ENCODE data around the gene UNC5A.

UNC5A gene

GRCh38 chr5:176853151-176853778 is 42.9 kb downstream of the UNC5A start:
- no peak for TF ChIP-seq ZFX (IDR thresholded peaks at IDR 0.05)
- TF ChIP-seq, protein P1, sequence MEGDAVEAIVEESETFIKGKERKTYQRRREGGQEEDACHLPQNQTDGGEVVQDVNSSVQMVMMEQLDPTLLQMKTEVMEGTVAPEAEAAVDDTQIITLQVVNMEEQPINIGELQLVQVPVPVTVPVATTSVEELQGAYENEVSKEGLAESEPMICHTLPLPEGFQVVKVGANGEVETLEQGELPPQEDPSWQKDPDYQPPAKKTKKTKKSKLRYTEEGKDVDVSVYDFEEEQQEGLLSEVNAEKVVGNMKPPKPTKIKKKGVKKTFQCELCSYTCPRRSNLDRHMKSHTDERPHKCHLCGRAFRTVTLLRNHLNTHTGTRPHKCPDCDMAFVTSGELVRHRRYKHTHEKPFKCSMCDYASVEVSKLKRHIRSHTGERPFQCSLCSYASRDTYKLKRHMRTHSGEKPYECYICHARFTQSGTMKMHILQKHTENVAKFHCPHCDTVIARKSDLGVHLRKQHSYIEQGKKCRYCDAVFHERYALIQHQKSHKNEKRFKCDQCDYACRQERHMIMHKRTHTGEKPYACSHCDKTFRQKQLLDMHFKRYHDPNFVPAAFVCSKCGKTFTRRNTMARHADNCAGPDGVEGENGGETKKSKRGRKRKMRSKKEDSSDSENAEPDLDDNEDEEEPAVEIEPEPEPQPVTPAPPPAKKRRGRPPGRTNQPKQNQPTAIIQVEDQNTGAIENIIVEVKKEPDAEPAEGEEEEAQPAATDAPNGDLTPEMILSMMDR (conservative IDR thresholded peaks at IDR 0.05) = no peak
- H3K27ac ChIP-seq = no peak overlapping the region

DNA sequence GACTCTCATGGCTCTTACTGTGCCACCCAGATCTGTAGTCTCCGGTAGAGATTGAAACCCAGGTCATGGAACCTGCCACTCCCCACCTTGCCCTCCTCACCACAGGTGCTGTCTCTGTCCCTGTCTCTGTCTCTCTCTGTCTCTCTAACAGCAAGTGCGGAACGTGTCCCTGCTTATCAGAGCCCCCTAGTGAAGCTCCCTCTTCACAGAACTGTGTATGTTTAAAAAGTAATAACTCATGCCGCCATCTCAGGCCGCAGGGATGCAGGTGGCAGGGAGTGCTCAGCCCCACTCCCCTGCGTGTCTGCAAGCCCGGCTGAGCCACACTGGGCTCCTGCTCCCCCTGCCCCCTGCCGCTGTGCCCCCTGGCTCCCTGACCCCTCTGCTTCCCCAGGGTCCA is 43.8 kb downstream of the UNC5A start:
- TF ChIP-seq ZFX (IDR thresholded peaks at IDR 0.05) = no peak
- TF ChIP-seq, protein P1 (conservative IDR thresholded peaks at IDR 0.05) = no peak
- no peak overlapping the region for H3K27ac ChIP-seq

DNA sequence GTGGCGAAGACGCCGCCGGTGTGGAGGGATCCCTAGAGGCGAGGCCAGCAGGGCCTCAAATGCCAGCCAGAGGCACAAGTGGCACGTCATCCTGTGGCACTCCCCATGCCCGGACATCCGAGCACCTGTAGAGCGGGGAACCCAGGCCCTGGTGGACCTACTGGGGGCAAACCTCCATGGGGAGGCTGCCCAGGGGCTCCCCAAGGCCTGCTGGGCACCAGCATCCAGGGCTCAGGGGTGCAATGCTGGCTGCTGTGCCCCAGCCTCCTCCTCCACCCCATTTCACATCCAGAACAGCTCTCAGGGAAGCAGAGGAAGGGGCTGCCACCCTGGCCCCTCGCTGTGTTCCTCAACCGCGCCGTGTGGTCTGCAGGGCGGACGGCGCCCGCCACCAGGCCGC is 45.2 kb downstream of the UNC5A start:
- no peak overlapping the region for H3K27ac ChIP-seq
- TF ChIP-seq, protein P1 (conservative IDR thresholded peaks at IDR 0.05) = no peak
- no peak for TF ChIP-seq ZFX (IDR thresholded peaks at IDR 0.05)

DNA sequence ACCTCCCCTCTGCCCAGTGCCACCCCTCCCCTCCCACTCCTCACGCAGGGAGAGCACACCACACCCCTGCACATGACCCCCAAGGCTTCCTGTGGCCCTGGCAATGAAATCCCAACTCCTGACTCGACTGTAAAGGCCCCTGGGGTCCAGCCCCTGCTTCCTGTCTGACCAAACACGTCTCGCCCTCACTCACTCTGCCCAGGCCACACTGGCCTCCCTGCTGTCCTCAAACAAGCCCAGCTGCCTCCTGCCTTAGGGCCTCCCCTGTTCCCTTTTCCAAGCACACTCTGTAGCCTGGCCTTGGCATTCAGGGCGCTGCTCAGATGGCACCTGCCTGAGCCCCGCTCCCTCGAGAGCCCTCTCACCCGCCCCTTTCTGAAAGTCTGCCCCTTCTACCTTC is 46.4 kb downstream of the UNC5A start:
- no peak overlapping the region for H3K27ac ChIP-seq
- TF ChIP-seq, protein P1 (conservative IDR thresholded peaks at IDR 0.05) = no peak
- no peak for TF ChIP-seq ZFX (IDR thresholded peaks at IDR 0.05)

DNA sequence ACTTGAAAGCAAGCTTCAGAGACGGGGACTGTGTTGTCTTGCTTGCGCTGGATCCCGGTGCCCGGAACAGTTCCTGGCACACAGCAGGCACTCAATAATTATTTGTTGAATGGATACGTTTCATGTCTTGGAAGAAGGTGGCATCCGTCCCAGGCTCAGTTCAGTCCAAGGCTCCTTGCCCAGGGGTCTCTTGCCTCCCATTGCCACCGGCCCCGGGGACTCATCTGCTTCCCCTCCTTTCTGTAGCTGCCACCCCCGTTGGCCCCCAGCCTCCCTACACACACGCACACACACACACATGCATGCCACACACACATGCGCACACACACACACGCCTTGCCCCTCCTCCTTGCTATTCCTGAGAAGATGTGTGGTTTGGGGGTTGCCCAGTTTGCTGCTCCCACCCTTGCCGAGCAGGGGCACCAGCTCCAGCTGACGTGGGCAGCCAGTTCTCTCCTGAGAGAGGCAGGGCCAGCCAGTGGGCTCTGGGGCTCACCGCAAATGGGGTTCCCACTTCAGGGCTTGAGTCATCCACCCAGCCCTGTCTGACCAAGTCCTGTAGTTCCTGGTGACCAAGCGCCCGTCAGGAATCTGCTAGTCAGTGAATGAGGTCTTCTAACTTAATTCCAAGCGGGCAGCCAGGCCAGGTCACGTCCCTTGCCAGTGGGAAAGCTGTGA is 47.0 kb downstream of the UNC5A start:
- TF ChIP-seq ZFX (IDR thresholded peaks at IDR 0.05) = no peak
- TF ChIP-seq, protein P1 (conservative IDR thresholded peaks at IDR 0.05) = no peak
- H3K27ac ChIP-seq = no peak overlapping the region

DNA sequence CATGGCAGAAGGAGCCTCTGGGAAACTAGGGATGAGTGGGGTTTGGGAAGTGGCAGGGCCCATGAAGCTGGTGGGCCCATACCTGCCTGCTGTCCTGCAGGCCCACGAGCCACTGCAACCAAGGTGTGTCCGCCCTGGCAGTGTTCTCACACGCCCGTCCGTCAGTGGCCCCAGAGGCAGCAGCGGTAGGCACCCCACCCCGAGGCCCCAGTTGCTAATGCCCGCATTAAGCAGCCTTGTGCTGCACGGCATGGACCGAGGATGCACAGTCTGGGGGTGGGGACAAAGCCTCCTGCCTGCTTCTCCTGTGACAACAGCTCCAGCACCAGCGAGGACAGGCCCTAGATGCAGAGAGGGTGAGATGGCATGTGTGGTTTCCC is 47.5 kb downstream of the UNC5A start:
- TF ChIP-seq, protein P1 (conservative IDR thresholded peaks at IDR 0.05) = no peak
- TF ChIP-seq ZFX (IDR thresholded peaks at IDR 0.05) = no peak
- no peak overlapping the region for H3K27ac ChIP-seq

- TF ChIP-seq, protein P1 (conservative IDR thresholded peaks at IDR 0.05) = no peak
- TF ChIP-seq ZFX (IDR thresholded peaks at IDR 0.05) = no peak
These were observed 49.6 kb downstream of the UNC5A start for GRCh38 chr5:176859916-176860315.

More at GRCh38 chr5:176859916-176860315, 49.6 kb downstream of the UNC5A start:
- no peak overlapping the region for H3K27ac ChIP-seq

All from C4-2B (cell line).